Activated CD4-positive, alpha-beta T cell treated with anti-CD3 and anti-CD28 coated beads, Interleukin-2, Interleukin-4, amounts not matched to agents 100 ng/mL and 50 ng/mL, durations not matched to agents 16 hours and 8 hours (primary cell): ENCODE data around the gene IFT88.

Experiments used
- DNase-seq: peaks from one replicate; pipeline ENCODE4 v3.0.0-alpha.2; 2020; ENCODE audit warnings: low spot score

Gene IFT88

GRCh38 chr13:20565115-20565736 is 1.7 kb upstream of the IFT88 start:
- peak; percentile 34 for DNase-seq

- DNase-seq = no peak
Observed at GRCh38 chr13:20566468-20566897, 474 bp upstream of the IFT88 start.

GRCh38 chr13:20567881-20568528 is 1.0 kb downstream of the IFT88 start:
- no peak for DNase-seq

- DNase-seq = no peak
Observed at GRCh38 chr13:20570517-20570916, 3.6 kb downstream of the IFT88 start.

DNA sequence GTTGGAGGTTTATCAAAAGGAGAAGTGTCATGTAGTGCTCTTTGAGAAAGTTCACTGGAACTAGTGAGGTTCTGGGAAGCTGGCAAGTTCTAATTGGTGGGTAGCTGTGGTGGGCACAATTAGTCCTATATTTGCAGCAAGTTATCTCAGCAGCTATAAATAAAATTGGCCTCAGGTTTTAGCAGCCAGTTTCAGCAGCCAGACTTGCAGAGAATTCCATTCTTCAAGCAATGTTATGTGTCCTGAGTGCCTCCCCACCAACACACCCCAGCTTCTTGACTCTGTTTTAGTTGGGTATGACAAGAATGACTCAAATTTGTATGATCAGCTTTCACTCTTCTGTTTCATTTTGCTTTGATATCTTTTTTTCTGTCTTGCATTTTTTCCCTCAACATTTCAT is 4.7 kb downstream of the IFT88 start:
- DNase-seq = peak; percentile 22

GRCh38 chr13:20573186-20573585 is 6.2 kb downstream of the IFT88 start:
- DNase-seq = no peak

- no peak for DNase-seq
Observed at GRCh38 chr13:20573636-20574035, 6.7 kb downstream of the IFT88 start.

- DNase-seq = no peak
Observed at GRCh38 chr13:20579191-20579590, 12.2 kb downstream of the IFT88 start.

DNA sequence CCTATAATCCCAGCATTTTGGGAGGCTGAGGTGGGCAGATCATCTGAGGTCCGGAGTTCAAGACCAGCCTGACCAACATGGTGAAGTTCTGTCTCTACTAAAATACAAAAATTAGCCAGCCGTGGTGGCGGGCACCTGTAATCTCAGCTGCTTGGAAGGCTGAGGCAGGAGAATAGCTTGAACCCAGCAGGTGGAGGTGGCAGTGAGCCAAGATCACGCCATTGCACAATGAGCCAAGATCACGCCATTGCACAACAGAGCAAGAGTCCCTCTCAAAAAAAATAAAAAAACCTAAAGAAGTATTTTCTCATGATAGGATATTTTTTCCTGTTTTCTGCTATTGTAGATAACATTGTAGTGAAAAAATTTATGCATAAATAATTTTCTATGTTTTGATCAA is 13.3 kb downstream of the IFT88 start:
- DNase-seq = no peak

- no peak for DNase-seq
Observed at GRCh38 chr13:20582026-20582425, 15.1 kb downstream of the IFT88 start.

GRCh38 chr13:20583803-20584293 is 16.9 kb downstream of the IFT88 start:
- DNase-seq = no peak

DNA sequence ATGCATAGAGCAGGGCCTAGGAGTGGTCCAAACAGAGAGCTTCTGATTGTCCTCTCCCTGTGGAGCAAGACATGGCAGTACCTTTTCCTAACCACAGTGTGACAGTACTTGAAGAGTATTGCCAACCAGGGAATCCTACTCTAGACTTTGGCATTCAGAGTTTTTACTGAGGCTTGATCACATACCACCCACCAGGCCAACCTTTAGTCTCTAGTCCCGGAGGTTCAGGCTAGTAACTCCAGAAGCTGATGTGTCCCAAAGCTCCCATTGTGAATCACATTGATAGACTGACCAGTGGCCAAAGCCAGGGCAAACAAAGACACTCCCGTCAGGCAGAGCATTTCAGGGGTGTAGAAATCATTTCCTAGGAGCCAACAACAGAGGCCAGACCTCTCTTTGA is 18.4 kb downstream of the IFT88 start:
- DNase-seq = no peak

DNA sequence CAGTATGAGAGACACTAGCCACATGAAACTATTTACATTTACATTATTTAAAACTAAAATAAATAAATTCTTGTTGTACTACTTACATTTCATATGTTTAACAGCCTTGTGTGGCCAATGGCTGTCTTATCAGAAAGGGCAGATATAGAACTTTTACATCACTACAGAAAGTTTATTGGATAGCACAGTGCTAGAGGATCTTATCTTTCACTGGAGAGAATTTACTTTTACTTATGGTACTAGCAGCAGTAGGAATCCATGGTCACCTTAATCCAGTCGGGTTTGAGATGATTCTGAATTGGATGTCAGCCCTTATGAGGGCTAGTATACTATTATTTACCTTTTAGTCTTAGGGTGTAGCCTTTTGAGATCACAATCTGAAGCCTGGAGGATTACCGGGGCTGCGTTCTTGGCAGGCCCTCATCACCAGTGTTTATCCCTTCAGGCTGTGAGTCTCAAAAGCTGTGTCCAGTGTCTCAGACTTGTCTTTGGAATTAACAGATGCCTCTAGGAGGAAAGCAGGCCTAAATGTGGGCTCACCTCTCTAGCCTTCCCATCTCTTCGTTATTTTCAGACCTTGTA is 21.7 kb downstream of the IFT88 start:
- no peak for DNase-seq

- no peak for DNase-seq
Observed at GRCh38 chr13:20590561-20590960, 23.6 kb downstream of the IFT88 start.

GRCh38 chr13:20592606-20593005 is 25.6 kb downstream of the IFT88 start:
- no peak for DNase-seq

DNA sequence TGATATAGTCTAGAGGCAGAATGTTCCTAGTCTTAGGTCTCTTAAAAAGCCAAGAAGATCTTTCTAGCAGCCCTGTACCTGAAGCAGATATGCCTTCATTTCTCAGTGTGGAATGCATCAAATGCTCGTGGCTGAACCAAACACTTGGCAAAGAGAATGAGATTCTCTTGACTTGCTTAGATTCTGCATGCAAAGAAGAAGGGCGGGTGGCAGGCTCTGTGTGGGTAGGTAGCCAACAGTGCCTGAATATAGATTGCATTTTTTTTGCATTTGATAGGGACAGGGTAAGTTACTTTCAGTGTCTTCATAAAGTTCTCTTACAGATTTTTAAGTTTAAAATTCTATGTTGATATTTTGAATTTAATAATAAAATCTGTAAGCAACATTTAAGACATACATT is 27.3 kb downstream of the IFT88 start:
- no peak for DNase-seq

DNA sequence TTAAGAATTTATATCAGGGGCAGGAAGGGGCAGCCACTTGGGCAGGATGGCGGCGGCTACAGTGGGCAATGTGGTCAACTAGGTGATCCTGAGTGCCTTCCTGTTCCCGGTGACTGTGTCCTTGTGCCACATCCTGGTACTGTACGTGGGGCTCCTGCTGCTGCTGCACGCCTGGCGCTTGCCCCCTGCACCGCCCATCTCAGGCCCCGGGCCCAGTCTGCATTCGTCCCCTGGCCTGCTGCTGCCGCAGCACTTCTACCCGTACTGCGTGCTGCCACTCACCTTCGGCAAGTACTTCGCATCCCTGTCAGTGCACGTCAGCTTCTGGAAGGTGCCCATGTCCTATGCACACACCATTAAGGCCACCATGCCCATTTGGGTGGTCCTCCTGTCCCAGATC is 40.1 kb downstream of the IFT88 start:
- DNase-seq = no peak

DNA sequence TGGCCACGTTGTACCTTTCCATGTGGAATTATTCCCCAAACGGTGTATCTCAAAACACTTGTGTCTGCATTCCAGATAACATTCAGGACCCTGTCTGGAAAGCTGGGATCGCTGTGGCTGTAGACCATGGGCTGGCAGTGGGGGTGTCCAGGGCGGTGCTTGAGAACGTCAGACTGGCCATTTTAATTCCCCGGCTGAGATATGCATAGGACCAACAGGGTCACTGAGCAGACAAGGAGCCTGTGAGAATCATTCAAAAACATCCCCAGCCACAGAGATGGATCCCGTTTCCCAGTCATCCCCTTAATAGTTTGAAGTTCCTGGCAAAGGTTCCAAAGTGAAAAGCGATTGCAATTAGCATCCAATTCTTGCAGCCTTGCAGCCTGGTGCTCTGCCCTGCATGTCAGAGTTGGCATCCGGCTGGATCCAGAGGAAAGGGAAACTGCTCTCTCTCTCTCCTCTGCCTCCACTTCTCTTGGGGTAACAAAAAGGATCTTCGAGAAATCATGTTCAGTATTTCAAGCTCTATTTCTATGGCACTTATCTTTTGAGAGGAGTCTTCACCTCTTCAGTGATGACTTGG is 41.6 kb downstream of the IFT88 start:
- DNase-seq = no peak

- no peak for DNase-seq
Observed at GRCh38 chr13:20609145-20609544, 42.2 kb downstream of the IFT88 start.

GRCh38 chr13:20610006-20610405 is 43.0 kb downstream of the IFT88 start:
- DNase-seq = no peak

- DNase-seq = no peak
Observed at GRCh38 chr13:20616059-20616797, 49.3 kb downstream of the IFT88 start.

DNA sequence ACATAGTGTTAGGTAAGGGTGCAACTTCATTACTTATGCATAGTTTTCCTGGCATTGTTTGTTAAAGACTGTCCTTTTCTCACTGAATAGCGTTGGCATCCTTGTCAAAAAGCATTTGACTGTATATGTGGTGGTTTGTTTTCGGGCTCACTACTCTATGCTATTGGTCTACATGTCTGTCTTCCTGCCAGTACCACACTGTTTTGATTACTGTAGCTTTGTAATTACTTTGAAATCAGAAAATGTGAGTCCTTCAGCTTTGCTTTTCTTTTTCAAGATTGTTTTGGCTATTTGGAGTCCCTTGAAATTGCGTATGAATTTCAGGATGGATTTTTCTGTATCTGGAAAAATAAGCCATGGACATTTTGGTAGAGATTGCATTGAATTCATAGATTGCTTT is 56.0 kb downstream of the IFT88 start:
- no peak for DNase-seq
